GM12892 (cell line): ENCODE measurements around the gene NACC2.

Source experiments
- POLR2A ChIP-seq: IDR thresholded peaks from 2 replicates; pipeline ENCODE4 v1.6.1; 2011; ENCODE audit warnings: low read depth, low read length, control low read depth
- POLR2AphosphoS5 ChIP-seq: IDR thresholded peaks from 2 replicates; pipeline ENCODE4 v1.6.1; 2011; ENCODE audit warnings: low read depth, low read length, control low read depth
- TAF1 ChIP-seq: IDR thresholded peaks from 2 replicates; pipeline ENCODE4 v1.6.1; 2011; ENCODE audit warnings: low read depth, mild to moderate bottlenecking, control low read depth, low read length, borderline replicate concordance

DNA sequence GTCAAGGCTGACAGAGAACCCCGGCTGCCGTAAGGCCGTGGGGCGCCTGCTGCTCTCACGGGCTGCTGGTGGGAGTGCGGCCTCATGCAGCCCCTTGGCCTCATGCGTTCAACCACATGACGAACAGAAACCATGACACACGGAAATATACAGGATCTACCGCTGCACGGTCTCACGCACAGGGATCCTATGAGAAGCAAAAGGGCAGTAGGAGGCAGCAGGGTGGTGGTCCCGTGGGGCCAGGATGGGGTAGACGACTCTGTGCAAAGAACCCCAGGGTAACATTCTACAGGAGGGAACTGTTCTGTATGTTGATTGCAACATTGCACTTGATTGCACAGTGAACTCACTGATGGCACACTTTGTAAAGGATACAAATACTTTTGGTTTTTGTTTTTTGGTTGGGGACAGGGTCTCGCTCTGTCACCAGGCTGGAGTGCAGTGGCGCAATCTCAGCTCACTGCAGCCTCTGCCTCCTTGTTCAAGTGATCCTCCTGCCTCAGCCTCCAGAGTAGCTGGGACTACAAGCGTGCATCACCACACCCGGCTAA is 51.6 kb downstream of the NACC2 start:
- TF ChIP-seq TAF1 (no peak), POLR2A (no peak), POLR2AphosphoS5 (no peak)
